Body of pancreas (tissue), 4 donors: ENCODE measurements around the gene DLG2. TPM values are rescaled to one million over a fixed set of nuclear protein-coding genes. Genes with fewer than 3 reads are reported as not detected.

Experiments
- ATAC-seq: fragments of 150-250 bp; one replicate; pipeline ENCODE4 v1.9.1; 2016
- DNase-seq, 4 donors: peaks; one replicate each; pipeline ENCODE4 v3.0.0-alpha.2; 2019
- H3K27ac ChIP-seq, 4 donors: fragments of 200-600 bp; sonication (generic); 1 replicate in 3 of 4; 2 replicates in 1 of 4; pipeline versions ENCODE4 v1.5.1 to v1.6.1; 2016 to 2019; ENCODE audit warnings: mild to moderate bottlenecking in 1 of 4, mixed read lengths in 1 of 4, moderate library complexity in 1 of 4
- H3K27me3 ChIP-seq, 2 donors: fragments of 200-600 bp; sonication (generic); one replicate each; pipeline ENCODE4 v1.6.0; 2016; ENCODE audit warnings: mild to moderate bottlenecking in 1 of 2
- H3K36me3 ChIP-seq, 2 donors: fragments of 200-600 bp; sonication (generic); replicated peaks in 1 of 2; 2 replicates each; pipeline ENCODE4 v1.5.1; 2016; ENCODE audit warnings: low read depth in 2 of 2; ENCODE audit not compliant: insufficient read depth in 1 of 2
- H3K4me1 ChIP-seq: fragments of 200-600 bp; sonication (generic); one replicate; pipeline ENCODE4 v1.6.0; 2016
- H3K4me3 ChIP-seq, 2 donors: fragments of 200-600 bp; sonication (generic); 1 replicate in 1 of 2; 2 replicates in 1 of 2; pipeline ENCODE4 v1.5.1; 2016 to 2019
- H3K9me3 ChIP-seq, 3 donors: fragments of 200-600 bp; sonication (generic); 1 replicate in 2 of 3; 2 replicates in 1 of 3; pipeline ENCODE4 v1.5.1; 2016
- CTCF ChIP-seq, 7 experiments: fragments of 450-650 bp in 4 of 7; fragments of 200-600 bp in 3 of 7; sonication (generic) in 3 of 7; IDR thresholded peaks; one replicate each; pipeline ENCODE4 v1.5.1; 2016 to 2019; ENCODE audit warnings: antibody characterized with exemption in 7 of 7
- POLR2A ChIP-seq, 3 donors: fragments of 450-650 bp; IDR thresholded peaks; one replicate each; pipeline ENCODE4 v1.6.1; 2016; ENCODE audit warnings: antibody characterized with exemption in 3 of 3, mild to moderate bottlenecking in 2 of 3
- WGBS, 2 donors: methylation state at CpG; one replicate each; pipeline ENCODE4 v1.1.5; 2017; 5-methylcytosine and 5-hydroxymethylcytosine counted together
- intact Hi-C: fragments of 100-400 bp; cut with DNase I; formaldehyde crosslinking; loops from one replicate; pipeline ENCODE4 v1.15.1; 2023
- total RNA-seq, 2 donors: library from RNA; depleted of rRNA; stranded (reverse); fragments of >200 nt; gene quantifications; one replicate each; pipeline ENCODE4 v1.1.0, GENCODE V29; 2016

The DLG2 gene
- total RNA-seq, 2 donors from 2014 or later = 6.0 to 13.2 TPM

- no peaks in the 10 kb centered on the region for H3K27me3 ChIP-seq
- peaks cover 43% of the 10 kb centered on the region for H3K4me1 ChIP-seq
- no peak for TF ChIP-seq CTCF (IDR thresholded peaks at IDR 0.05)
- no peak for TF ChIP-seq POLR2A (IDR thresholded peaks at IDR 0.05)
- peak overlapping the region in 1 of 4 donors; percentile 2 for H3K27ac ChIP-seq
- WGBS, 2 donors = 87 to 95% methylated on average over 1 of the region's 1 CpG
- intact Hi-C loops = no loop called here
- DNase-seq (no peak), ATAC-seq (no peak)
- H3K36me3 ChIP-seq = no peaks in the 10 kb centered on the region
- no peaks in the 10 kb centered on the region for H3K9me3 ChIP-seq
- H3K4me3 ChIP-seq = no peak overlapping the region
These were observed 327.7 kb downstream of the DLG2 start for GRCh38 chr11:85299258-85299942.

GRCh38 chr11:85295694-85296271, 331.4 kb downstream of the DLG2 start:
- no peak overlapping the region for H3K27ac ChIP-seq
- H3K36me3 ChIP-seq = no peaks in the 10 kb centered on the region
- H3K4me1 ChIP-seq = peaks cover 18% of the 10 kb centered on the region
- TF ChIP-seq CTCF (IDR thresholded peaks at IDR 0.05) (no peak), POLR2A (IDR thresholded peaks at IDR 0.05) (no peak)
- DNase-seq (no peak), ATAC-seq (no peak)
- no peaks in the 10 kb centered on the region for H3K9me3 ChIP-seq
- WGBS, 2 donors = 90 to 95% methylated on average over 1 of the region's 1 CpG
- H3K27me3 ChIP-seq = no peaks in the 10 kb centered on the region
- intact Hi-C loops = no loop called here
- no peak overlapping the region for H3K4me3 ChIP-seq

GRCh38 chr11:85281550-85281949, 345.6 kb downstream of the DLG2 start:
- intact Hi-C loops = no loop called here
- TF ChIP-seq CTCF (IDR thresholded peaks at IDR 0.05) (no peak), POLR2A (IDR thresholded peaks at IDR 0.05) (no peak)
- Histone ChIP-seq H3K4me3 (no peak overlapping the region), H3K4me1 (no peaks in the 10 kb centered on the region), H3K27ac (no peak overlapping the region), H3K36me3 (no peaks in the 10 kb centered on the region), H3K27me3 (no peaks in the 10 kb centered on the region), H3K9me3 (no peaks in the 10 kb centered on the region)
- WGBS, 2 donors = 79 to 89% methylated on average over 4 of the region's 4 CpGs
- ATAC-seq = no peak
- DNase-seq = no peak

GRCh38 chr11:85279267-85279666, 347.9 kb downstream of the DLG2 start:
- ATAC-seq (no peak), DNase-seq (no peak)
- Histone ChIP-seq H3K9me3 (no peaks in the 10 kb centered on the region), H3K27ac (no peak overlapping the region), H3K4me3 (no peak overlapping the region), H3K4me1 (no peaks in the 10 kb centered on the region), H3K36me3 (no peaks in the 10 kb centered on the region), H3K27me3 (no peaks in the 10 kb centered on the region)
- intact Hi-C loops = no loop called here
- 44 to 50% methylated on average over 1 of the region's 1 CpG for WGBS, 2 donors
- TF ChIP-seq POLR2A (IDR thresholded peaks at IDR 0.05) = no peak
- TF ChIP-seq CTCF (IDR thresholded peaks at IDR 0.05) = no peak

- Histone ChIP-seq H3K36me3 (no peaks in the 10 kb centered on the region), H3K9me3 (no peaks in the 10 kb centered on the region), H3K4me3 (no peak overlapping the region), H3K4me1 (no peaks in the 10 kb centered on the region), H3K27me3 (no peaks in the 10 kb centered on the region), H3K27ac (no peak overlapping the region)
- intact Hi-C loops = no loop called here
- ATAC-seq (no peak), DNase-seq (no peak)
- WGBS, 2 donors = 42 to 47% methylated on average over 2 of the region's 2 CpGs
- no peak for TF ChIP-seq POLR2A (IDR thresholded peaks at IDR 0.05)
- no peak for TF ChIP-seq CTCF (IDR thresholded peaks at IDR 0.05)
These were observed 349.5 kb downstream of the DLG2 start for GRCh38 chr11:85277693-85278092.
